ENCODE data around the gene ACBD7. TPM values are rescaled to one million over a fixed set of nuclear protein-coding genes. Genes with fewer than 3 reads are reported as not detected.

The ACBD7 gene
- total RNA-seq, 1 donor from 2014 or later: not detected

GRCh38 chr10:15068802-15069201, 19.8 kb downstream of the ACBD7 start:
- Histone ChIP-seq H3K4me1 (no peaks in the 10 kb centered on the region), H3K36me3 (no peaks in the 10 kb centered on the region), H3K4me3 (no peak overlapping the region), H3K27me3 (no peaks in the 10 kb centered on the region), H3K27ac (no peak overlapping the region), H3K9me3 (no peaks in the 10 kb centered on the region)
- DNase-seq: no peak
- TF ChIP-seq CTCF (IDR thresholded peaks at IDR 0.05): no peak
- intact Hi-C loops (cut with DNase I): no loop called here
- no peak for ATAC-seq

GRCh38 chr10:15067154-15067553, 21.4 kb downstream of the ACBD7 start:
- ATAC-seq: no peak
- H3K9me3 ChIP-seq: no peaks in the 10 kb centered on the region
- no peak for DNase-seq
- no peak overlapping the region for H3K27ac ChIP-seq
- H3K36me3 ChIP-seq: no peaks in the 10 kb centered on the region
- no peak overlapping the region for H3K4me3 ChIP-seq
- no peaks in the 10 kb centered on the region for H3K27me3 ChIP-seq
- no peaks in the 10 kb centered on the region for H3K4me1 ChIP-seq
- intact Hi-C loops (cut with DNase I): no loop called here
- TF ChIP-seq CTCF (IDR thresholded peaks at IDR 0.05): no peak

GRCh38 chr10:15060638-15061037, 27.9 kb downstream of the ACBD7 start:
- TF ChIP-seq CTCF (IDR thresholded peaks at IDR 0.05): no peak

GRCh38 chr10:15059914-15060313, 28.7 kb downstream of the ACBD7 start:
- ATAC-seq (no peak), DNase-seq (no peak)
- no peaks in the 10 kb centered on the region for H3K27me3 ChIP-seq
- H3K27ac ChIP-seq: no peak overlapping the region
- intact Hi-C loops (cut with DNase I): no loop called here
- no peak for TF ChIP-seq CTCF (IDR thresholded peaks at IDR 0.05)
- H3K9me3 ChIP-seq: no peaks in the 10 kb centered on the region
- no peaks in the 10 kb centered on the region for H3K4me1 ChIP-seq
- no peak overlapping the region for H3K4me3 ChIP-seq
- H3K36me3 ChIP-seq: no peaks in the 10 kb centered on the region

More at GRCh38 chr10:15060638-15061037, 27.9 kb downstream of the ACBD7 start:
- Histone ChIP-seq H3K27me3 (no peaks in the 10 kb centered on the region), H3K36me3 (no peaks in the 10 kb centered on the region), H3K4me3 (no peak overlapping the region), H3K4me1 (no peaks in the 10 kb centered on the region), H3K9me3 (no peaks in the 10 kb centered on the region), H3K27ac (no peak overlapping the region)
- DNase-seq: no peak
- ATAC-seq: no peak
- intact Hi-C loops (cut with DNase I): no loop called here

GRCh38 chr10:15058689-15059088, 29.9 kb downstream of the ACBD7 start:
- H3K27me3 ChIP-seq: no peaks in the 10 kb centered on the region
- no peak overlapping the region for H3K4me3 ChIP-seq
- H3K9me3 ChIP-seq: no peaks in the 10 kb centered on the region
- H3K36me3 ChIP-seq: no peaks in the 10 kb centered on the region
- no peak overlapping the region for H3K27ac ChIP-seq
- intact Hi-C loops (cut with DNase I): no loop called here
- DNase-seq: no peak
- TF ChIP-seq CTCF (IDR thresholded peaks at IDR 0.05): no peak
- no peaks in the 10 kb centered on the region for H3K4me1 ChIP-seq
- no peak for ATAC-seq

- no peaks in the 10 kb centered on the region for H3K36me3 ChIP-seq
- H3K4me1 ChIP-seq: no peaks in the 10 kb centered on the region
- no peaks in the 10 kb centered on the region for H3K9me3 ChIP-seq
- intact Hi-C loops (cut with DNase I): no loop called here
- ATAC-seq (no peak), DNase-seq (no peak)
- TF ChIP-seq CTCF (IDR thresholded peaks at IDR 0.05): no peak
- no peak overlapping the region for H3K4me3 ChIP-seq
- H3K27ac ChIP-seq: no peak overlapping the region
- no peaks in the 10 kb centered on the region for H3K27me3 ChIP-seq
Observed at GRCh38 chr10:15053061-15053460, 35.5 kb downstream of the ACBD7 start.

All from upper lobe of right lung (tissue), 1 donor.